ENCODE data around the gene HIPK4. TPM values are rescaled to one million over a fixed set of nuclear protein-coding genes. Genes with fewer than 3 reads are reported as not detected.

Gene HIPK4
- total RNA-seq, 3 donors from 2014 or later (not counting 1 experiment from before 2014, with no cell fraction given), result 0.14 to 0.29 TPM; not detected in 1

DNA sequence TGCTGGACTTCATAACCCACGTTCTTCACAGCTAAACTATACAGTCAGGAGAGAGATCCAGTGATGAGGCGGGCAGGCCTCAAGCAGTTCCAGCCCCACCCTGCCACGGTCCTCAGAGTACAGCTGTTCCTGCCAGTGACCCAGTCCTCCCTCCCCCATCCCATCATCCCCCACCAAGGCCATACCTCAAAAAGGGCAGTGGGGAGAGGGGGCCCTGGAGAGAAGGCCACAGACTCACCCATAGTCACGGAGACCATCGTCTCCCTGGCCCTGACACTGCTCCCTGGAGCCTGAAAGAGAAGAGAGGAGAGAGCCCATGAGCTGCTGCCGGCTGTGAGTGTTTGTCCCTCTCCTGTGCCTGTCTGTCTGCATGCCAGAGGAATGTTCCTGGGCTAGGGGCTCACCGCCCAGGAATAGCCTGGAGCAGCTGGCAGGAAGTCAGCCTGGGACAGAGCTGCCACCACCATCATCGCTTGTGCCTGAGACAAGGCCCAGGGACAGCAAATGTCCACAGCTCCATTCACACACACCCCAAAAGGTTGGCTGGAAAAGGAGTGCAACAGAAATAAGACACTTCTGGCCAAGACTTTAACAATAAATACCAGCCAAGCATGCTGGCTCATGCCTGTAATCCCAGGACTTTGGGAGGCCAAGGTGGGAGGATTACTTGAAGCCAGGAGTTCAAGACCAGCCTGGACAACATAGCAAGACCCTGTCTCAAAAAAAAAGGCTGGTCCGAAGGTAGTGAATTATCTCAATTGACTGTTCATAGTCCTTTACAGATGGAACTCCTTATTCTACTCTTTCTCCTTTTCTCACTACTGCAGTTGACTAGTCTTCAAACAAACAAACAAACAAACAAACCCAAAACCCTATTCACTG, 48.1 kb downstream of the HIPK4 start:
- no peaks in the 10 kb centered on the region for H3K4me1 ChIP-seq (ENCODE audit: control insufficient read depth, insufficient read depth, low read length)
- no peak overlapping the region for H3K4me3 ChIP-seq (ENCODE audit: low read length)
- intact Hi-C loops (cut with micrococcal nuclease), result no loop called here
- H3K27me3 ChIP-seq (ENCODE audit: control insufficient read depth, insufficient read depth, low read length), result no peaks in the 10 kb centered on the region
- H3K9me3 ChIP-seq (ENCODE audit: control insufficient read depth, insufficient read depth, low read length), result no peaks in the 10 kb centered on the region
- no peak overlapping the region for H3K27ac ChIP-seq (ENCODE audit: low read length)
- 95% methylated on average over 9 of the region's 9 CpGs for WGBS (ENCODE audit: insufficient coverage)
- Mint-ChIP-seq H3K36me3 (no peaks in the 10 kb centered on the region), H3K27me3 (ENCODE audit: low read depth in 2 of 2) (no peaks in the 10 kb centered on the region), H3K27ac (no peak overlapping the region), H3K9me3 (no peaks in the 10 kb centered on the region), H3K4me3 (no peak overlapping the region), H3K4me1 (peaks cover 0 to 15% of the 10 kb centered on the region in 2 donors)
- TF ChIP-seq, protein P1, sequence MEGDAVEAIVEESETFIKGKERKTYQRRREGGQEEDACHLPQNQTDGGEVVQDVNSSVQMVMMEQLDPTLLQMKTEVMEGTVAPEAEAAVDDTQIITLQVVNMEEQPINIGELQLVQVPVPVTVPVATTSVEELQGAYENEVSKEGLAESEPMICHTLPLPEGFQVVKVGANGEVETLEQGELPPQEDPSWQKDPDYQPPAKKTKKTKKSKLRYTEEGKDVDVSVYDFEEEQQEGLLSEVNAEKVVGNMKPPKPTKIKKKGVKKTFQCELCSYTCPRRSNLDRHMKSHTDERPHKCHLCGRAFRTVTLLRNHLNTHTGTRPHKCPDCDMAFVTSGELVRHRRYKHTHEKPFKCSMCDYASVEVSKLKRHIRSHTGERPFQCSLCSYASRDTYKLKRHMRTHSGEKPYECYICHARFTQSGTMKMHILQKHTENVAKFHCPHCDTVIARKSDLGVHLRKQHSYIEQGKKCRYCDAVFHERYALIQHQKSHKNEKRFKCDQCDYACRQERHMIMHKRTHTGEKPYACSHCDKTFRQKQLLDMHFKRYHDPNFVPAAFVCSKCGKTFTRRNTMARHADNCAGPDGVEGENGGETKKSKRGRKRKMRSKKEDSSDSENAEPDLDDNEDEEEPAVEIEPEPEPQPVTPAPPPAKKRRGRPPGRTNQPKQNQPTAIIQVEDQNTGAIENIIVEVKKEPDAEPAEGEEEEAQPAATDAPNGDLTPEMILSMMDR (IDR thresholded peaks at IDR 0.05), result no peak
- ATAC-seq (no peak), DNase-seq (no peak)
- H3K36me3 ChIP-seq (ENCODE audit: control insufficient read depth, insufficient read depth, low read length), result peaks cover 3% of the 10 kb centered on the region

DNA sequence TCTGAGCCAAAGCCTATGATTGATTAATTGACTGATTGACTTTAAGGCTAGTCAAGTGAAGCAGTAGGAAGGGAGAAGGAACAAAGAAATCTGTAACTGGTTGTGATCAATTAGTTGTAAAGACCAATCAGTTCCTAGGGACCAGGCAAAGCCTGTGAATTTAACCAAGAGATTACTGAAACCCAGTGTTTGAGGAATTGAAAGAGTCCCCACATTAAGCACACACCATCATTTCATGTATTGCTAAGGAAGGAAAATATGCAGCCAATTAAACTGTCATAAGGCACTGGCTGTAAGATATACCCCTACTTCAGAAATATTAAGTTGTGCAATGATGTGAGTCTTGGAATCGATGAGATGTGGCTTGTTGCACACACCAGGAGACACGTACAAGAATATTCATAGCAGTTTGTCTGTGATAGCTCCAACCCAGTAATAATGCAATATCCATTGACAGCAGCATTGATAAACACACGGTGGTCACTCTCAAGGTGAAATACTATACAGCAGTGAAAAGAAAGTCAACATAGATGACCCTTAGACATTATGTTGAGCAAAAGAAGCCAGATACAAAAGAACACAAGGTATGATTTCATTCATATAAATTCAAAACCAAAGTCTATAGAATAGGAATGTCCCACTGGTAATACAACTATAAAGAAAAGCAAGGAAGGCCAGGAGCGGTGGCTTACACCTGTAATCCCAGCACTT, 50.8 kb downstream of the HIPK4 start:
- Histone ChIP-seq H3K4me3 (ENCODE audit: low read length) (no peak overlapping the region), H3K9me3 (ENCODE audit: control insufficient read depth, insufficient read depth, low read length) (no peaks in the 10 kb centered on the region), H3K27me3 (ENCODE audit: control insufficient read depth, insufficient read depth, low read length) (no peaks in the 10 kb centered on the region), H3K36me3 (ENCODE audit: control insufficient read depth, insufficient read depth, low read length) (peaks cover 13% of the 10 kb centered on the region), H3K27ac (ENCODE audit: low read length) (no peak overlapping the region), H3K4me1 (ENCODE audit: control insufficient read depth, insufficient read depth, low read length) (no peaks in the 10 kb centered on the region)
- ATAC-seq (no peak), DNase-seq (no peak)
- 98% methylated on average over 4 of the region's 4 CpGs for WGBS (ENCODE audit: insufficient coverage)
- no peak overlapping the region for H3K4me3 Mint-ChIP-seq
- H3K9me3 Mint-ChIP-seq, result no peaks in the 10 kb centered on the region
- intact Hi-C loops (cut with micrococcal nuclease), result no loop called here
- H3K36me3 Mint-ChIP-seq, result no peaks in the 10 kb centered on the region
- H3K27ac Mint-ChIP-seq, result no peak overlapping the region
- peaks cover 0 to 15% of the 10 kb centered on the region in 2 donors for H3K4me1 Mint-ChIP-seq
- H3K27me3 Mint-ChIP-seq (ENCODE audit: low read depth in 2 of 2), result no peaks in the 10 kb centered on the region
- TF ChIP-seq, protein P1 (IDR thresholded peaks at IDR 0.05), result no peak

DNA sequence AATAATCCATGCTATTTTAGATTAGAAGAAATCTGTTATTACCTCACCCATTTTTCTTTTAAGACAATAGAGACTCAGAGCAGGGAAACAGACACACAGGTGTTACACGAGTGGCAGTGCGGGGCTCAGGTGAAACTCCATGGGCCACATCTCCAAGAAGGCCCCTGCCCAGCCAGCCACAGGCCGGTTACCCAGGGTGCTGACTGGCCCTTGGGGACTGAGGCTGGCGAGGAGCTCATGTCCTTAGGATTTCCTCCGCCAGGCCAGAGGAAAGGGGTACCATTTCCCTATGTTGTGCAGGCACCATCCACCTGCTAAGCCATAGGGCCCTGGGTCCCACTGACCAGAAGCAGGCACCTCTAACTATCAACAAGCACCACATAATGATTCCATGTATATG, 52.4 kb downstream of the HIPK4 start:
- no peak overlapping the region for H3K4me3 Mint-ChIP-seq
- Histone ChIP-seq H3K4me3 (ENCODE audit: low read length) (no peak overlapping the region), H3K36me3 (ENCODE audit: control insufficient read depth, insufficient read depth, low read length) (peaks cover 25% of the 10 kb centered on the region), H3K4me1 (ENCODE audit: control insufficient read depth, insufficient read depth, low read length) (no peaks in the 10 kb centered on the region), H3K27me3 (ENCODE audit: control insufficient read depth, insufficient read depth, low read length) (no peaks in the 10 kb centered on the region), H3K9me3 (ENCODE audit: control insufficient read depth, insufficient read depth, low read length) (no peaks in the 10 kb centered on the region), H3K27ac (ENCODE audit: low read length) (no peak overlapping the region)
- no peak overlapping the region for H3K27ac Mint-ChIP-seq
- DNase-seq (no peak), ATAC-seq (no peak)
- peaks cover 0 to 4% of the 10 kb centered on the region in 2 donors for H3K4me1 Mint-ChIP-seq
- 98% methylated on average over 5 of the region's 5 CpGs for WGBS (ENCODE audit: insufficient coverage)
- H3K9me3 Mint-ChIP-seq, result no peaks in the 10 kb centered on the region
- H3K27me3 Mint-ChIP-seq (ENCODE audit: low read depth in 2 of 2), result no peaks in the 10 kb centered on the region
- TF ChIP-seq, protein P1 (IDR thresholded peaks at IDR 0.05), result no peak
- H3K36me3 Mint-ChIP-seq, result no peaks in the 10 kb centered on the region
- intact Hi-C loops (cut with micrococcal nuclease), result no loop called here
